ENCODE results near the gene TCFL5.

Gene TCFL5

GRCh38 chr20:62812907-62813200, 48.8 kb downstream of the TCFL5 start:
- DNase-seq (ENCODE audit: low read depth in 3 of 3) = no peak

DNA sequence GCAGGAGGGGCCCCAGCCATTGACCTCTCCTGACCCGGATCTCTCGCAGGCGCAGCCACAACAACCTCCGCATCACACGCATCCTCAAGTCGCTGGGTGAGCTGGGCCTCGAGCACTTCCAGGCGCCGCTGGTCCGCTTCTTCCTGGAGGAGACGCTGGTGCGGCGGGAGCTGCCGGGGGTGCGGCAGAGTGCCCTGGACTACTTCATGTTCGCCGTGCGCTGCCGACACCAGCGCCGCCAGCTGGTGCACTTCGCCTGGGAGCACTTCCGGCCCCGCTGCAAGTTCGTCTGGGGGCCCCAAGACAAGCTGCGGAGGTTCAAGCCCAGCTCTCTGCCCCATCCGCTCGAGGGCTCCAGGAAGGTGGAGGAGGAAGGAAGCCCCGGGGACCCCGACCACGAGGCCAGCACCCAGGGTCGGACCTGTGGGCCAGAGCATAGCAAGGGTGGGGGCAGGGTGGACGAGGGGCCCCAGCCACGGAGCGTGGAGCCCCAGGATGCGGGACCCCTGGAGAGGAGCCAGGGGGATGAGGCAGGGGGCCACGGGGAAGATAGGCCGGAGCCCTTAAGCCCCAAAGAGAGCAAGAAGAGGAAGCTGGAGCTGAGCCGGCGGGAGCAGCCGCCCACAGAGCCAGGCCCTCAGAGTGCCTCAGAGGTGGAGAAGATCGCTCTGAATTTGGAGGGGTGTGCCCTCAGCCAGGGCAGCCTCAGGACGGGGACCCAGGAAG, 49.3 kb downstream of the TCFL5 start:
- no peak for DNase-seq (ENCODE audit: low read depth in 3 of 3)

- no peak for DNase-seq (ENCODE audit: low read depth in 3 of 3)
These were observed 49.9 kb downstream of the TCFL5 start for GRCh38 chr20:62811720-62812119.

GRCh38 chr20:62811320-62811719, 50.3 kb downstream of the TCFL5 start:
- no peak for DNase-seq (ENCODE audit: low read depth in 3 of 3)

DNA sequence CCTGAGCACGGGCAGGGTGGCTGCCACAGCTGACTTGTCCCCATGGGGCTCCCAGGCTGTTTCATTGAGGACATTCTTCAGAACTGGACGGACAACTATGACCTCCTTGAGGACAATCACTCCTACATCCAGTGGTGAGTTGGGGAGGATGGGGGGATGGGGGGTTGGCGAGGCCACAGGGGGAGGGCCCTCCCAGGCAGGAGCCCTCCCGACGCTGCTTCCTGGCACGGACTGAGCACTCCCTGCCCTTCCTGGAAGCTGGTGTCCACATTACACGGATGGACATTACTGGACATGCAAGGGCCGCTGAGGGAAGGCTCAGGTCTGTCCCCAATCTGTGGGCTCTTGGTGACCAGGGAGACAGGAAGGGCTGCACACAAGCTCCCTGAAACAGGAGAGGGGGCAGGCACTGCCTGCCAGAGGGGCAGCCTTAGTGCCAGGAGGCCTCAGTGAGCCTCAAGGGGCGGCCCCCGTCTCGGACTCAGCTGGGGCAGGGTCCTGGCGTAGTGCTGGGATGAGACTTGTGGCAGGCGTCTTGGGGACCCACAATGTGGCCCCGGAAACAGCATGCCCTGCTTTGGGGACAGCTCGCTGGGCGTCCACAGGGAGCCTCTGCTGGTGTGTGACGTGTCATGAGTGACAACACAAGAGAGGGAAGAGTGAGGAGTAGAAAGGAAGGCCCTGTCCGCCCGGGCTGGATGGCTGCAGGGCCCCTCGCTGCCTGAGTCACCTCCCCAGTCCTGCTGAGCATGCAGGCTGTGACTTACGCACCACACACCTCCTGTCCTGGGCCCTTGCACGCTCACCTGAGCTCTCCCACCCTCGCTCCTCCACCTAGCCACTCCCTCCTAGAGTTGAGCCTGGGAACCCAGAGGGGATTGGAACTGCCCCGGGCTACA, 51.8 kb downstream of the TCFL5 start:
- no peak for DNase-seq (ENCODE audit: low read depth in 3 of 3)

- peak; percentile 49 to 70 (median 60) for DNase-seq (ENCODE audit: low read depth in 3 of 3)
These were observed 53.3 kb downstream of the TCFL5 start for GRCh38 chr20:62808211-62808865.

GRCh38 chr20:62807444-62808210, 54.0 kb downstream of the TCFL5 start:
- DNase-seq (ENCODE audit: low read depth in 3 of 3) = no peak

GRCh38 chr20:62806383-62807050, 55.1 kb downstream of the TCFL5 start:
- DNase-seq (ENCODE audit: low read depth in 3 of 3) = no peak

DNA sequence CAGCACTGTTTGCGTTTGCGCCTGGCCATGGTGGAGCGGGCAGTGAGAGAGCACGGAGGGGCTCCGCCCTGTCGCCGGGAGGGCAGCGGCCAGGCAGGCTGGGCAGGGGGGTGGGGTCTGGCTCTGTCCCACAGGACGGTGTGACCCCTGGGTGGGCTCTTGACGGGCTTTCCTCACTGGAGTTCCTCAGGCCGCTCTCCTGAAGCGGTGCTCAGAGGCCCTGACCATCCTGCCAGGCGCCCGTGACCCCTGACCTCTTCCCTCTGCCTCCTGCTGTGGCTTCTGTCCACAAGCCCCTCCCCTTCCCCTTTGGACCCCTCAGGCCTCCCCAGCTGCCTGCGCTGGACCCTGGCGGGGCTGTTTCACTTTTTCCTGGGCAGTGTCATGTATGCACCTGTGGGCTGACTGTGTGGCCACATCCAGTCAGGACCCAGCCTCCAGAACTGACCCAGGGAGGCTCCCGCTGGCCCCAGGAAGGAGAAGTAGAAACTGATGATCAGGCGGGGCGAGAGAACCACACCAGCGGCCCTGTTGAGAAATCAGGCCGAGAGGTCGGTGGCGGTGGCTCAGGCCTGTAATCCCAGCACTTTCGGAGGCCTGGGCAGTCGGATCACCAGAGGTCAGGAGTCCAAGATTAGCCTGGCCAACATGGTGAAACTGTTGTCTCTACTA, 55.8 kb downstream of the TCFL5 start:
- no peak for DNase-seq (ENCODE audit: low read depth in 3 of 3)

GRCh38 chr20:62805155-62805710, 56.4 kb downstream of the TCFL5 start:
- peak in 1 of 3 experiments; percentile 31 for DNase-seq (ENCODE audit: low read depth in 3 of 3)

- DNase-seq (ENCODE audit: low read depth in 3 of 3) = peak; percentile 36 to 66 (median 53)
These were observed 56.9 kb downstream of the TCFL5 start, which contains the start of gene OGFR for GRCh38 chr20:62804627-62805154. TSS of gene OGFR (plus strand) at chr20:62804835. CDS start at chr20:62804860, 25 bp downstream.

- DNase-seq (ENCODE audit: low read depth in 3 of 3) = no peak
These were observed 57.5 kb downstream of the TCFL5 start for GRCh38 chr20:62804021-62804626.

DNA sequence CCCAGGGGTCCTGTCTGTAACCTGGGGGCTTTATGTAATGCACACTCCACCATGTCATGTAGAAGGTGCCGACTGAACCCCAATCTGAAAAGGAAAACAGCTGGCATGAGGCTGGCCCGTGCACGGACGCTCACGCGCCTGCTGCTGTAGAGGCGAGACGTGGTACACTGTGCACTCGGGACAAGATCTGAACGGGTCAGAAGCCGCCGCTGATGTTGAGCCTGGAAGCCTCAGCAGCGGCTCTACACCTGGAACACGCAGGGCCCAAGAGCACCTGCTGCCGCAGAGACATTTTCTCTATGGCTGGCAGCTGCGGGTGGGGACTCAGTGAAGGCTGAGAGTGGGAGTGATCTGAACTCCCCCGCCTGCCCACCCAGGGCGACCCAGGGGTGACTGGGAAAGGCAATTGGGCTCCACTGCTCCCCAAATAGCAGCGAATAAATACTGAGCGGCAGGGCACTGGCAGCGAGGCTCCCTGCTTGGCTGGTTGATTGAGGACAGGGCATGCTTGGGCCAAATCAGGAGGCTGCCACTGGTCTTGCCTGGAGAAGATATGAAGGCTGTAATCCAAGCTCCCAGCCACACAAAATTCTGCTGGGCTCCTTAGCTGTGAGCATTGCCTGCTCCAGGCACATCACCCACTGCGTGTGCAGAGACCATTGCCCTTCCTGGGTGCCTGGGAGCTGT, 59.5 kb downstream of the TCFL5 start:
- no peak for DNase-seq (ENCODE audit: low read depth in 3 of 3)

DNA sequence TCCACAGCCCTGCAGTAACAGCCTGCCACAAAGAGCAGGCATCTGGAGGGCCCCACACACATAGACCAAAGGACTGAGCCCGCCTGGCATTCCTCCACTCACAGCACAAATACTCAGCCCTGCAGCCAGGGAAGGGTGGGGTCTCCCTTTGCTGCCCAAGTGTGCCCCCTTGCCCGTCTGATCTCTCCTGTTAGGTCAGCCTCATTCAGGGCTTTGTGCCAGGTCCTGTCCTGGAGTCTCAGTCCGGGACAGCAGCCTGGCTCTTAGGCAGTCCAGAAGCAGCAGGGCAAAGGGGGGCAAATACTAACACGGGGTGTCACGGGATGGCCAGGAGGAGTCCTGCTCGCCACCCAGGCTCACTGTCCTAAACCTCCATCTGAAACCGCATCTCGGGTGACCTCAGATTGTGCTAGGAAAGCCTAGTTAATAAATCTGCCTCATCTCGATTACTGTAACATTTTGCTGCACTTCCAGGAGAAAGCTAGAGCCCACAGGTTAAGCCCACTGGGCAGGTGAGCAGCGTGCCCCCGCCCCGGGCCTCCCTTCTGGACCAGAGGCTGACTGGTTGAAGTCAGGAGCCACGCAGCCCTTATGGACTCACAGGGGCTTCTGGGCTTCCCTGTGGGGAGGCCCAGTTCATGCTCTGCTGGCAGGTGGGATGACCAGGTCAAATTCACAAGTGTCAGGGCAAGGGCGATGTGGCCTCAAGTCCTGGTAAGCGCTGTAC, 60.2 kb downstream of the TCFL5 start:
- DNase-seq (ENCODE audit: low read depth in 3 of 3) = no peak

DNA sequence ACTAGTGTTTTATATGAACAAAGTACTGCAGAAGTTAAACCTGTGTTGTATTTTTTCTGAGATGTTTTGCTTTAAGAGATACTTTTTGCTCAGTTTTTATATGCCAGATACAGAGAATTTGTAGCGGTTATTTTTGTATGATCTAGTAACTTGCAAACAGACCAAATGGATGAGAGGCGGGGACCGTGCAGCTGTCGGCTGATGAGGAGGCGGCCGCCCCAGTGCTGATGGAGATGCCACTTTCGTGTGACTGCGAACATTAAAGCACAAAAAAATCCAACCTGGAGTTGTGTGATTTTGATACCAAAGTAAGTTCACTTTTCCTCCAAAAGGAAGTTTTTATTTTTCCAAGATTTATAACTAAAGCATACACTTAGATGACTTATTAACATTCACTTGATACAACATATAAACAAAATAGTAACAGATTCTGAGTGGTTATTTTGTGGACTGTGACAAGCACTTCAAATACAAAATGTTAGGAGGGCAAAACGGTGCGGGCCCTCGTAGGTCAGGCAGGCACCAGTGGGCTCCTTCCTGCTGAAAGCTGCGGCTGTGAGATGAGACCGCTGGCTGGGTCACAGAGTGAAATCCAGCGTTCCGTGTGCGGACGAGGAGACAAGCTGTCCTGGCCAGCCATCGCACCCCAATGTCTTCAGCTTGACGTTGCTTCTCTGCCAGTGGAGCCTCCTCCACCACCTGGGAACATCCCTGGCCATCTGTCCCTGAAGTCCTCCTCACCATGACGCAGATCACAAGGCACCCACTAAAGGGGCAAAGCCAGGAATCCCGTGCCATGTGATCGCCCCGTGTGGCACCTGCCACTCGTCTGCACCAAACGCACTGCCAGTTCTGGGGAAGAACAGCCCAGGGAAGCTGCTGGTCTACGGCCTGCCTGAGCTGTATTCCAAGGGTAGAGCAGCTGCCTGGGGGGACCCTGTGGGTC, 61.0 kb downstream of the TCFL5 start:
- no peak for DNase-seq (ENCODE audit: low read depth in 3 of 3)

DNA sequence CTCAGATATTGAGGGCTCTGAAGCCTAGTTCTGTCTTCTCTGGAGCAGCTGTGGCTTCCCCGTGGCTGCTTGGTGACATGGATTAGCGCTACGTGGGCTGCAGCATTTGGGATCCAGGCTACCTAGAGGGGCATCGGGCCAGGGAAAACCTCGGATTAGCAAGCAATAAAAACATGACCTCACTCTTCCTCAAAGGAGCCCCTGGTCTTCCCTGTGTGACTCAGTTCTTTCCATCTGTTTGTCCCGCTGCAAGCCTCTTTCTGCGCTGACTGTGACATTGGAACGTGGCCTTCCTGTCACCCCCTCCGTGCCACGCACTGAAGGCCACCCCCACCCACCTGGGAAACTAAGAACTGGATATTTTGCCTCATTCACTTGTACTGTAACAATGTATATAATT, 61.7 kb downstream of the TCFL5 start:
- DNase-seq (ENCODE audit: low read depth in 3 of 3) = no peak

DNA sequence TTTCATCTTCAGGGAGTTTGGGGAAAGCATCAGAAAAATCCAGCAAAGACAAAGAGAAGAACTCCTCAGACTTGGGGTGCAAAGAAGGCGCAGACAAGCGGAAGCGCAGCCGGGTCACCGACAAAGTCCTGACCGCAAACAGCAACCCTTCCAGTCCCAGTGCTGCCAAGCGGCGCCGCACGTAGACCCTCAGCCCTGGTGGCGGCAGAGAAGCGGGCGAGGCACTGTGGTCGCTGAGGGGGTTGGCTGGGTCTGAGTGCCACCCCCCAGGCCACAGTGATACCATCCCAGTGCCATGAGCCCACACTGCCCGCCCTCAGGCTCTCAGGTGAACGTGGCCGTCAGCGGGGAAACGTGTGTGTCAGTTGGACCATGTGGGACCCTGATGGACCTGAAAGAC, 62.2 kb downstream of the TCFL5 start:
- no peak for DNase-seq (ENCODE audit: low read depth in 3 of 3)

Measured in stimulated activated CD4-positive, alpha-beta T cell treated with anti-CD3 and anti-CD28 coated beads, TNF-alpha, amount 100 ng/mL, for 24 hours (primary cell).